C4-2B (cell line): ENCODE results near the gene NPAS3.

Source experiments
- CTCF ChIP-seq: fragments of 450-650 bp; conservative IDR thresholded peaks from 2 replicates; pipeline ENCODE4 v1.5.1; 2017; ENCODE audit warnings: mild to moderate bottlenecking
- ZFX ChIP-seq: fragments of 450-650 bp; IDR thresholded peaks from 2 replicates; pipeline ENCODE4 v1.6.1; 2017

GRCh38 chr14:33720284-33720787, 781.7 kb downstream of the NPAS3 start:
- TF ChIP-seq CTCF (no peak), ZFX (no peak)
